ENCODE measurements around the gene RNU1-3. TPM values are rescaled to one million over a fixed set of nuclear protein-coding genes. Genes with fewer than 3 reads are reported as not detected.
"Not testable (repeated sequence)": the region's sequence is repeated elsewhere in the genome, so short reads cannot be mapped to it uniquely, and the experiment has no call there.

The RNU1-3 gene
- total RNA-seq, 2 donors from 2014 or later: under 0.01 TPM

- ATAC-seq (ENCODE audit: insufficient number of reproducible peaks, low FRiP score, low read depth); H3K27me3 ChIP-seq (replicated peaks; ENCODE audit: insufficient read depth); H3K27ac ChIP-seq; H3K36me3 ChIP-seq; H3K9me3 ChIP-seq; H3K4me3 ChIP-seq; DNase-seq (ENCODE audit: low spot score): not testable (repeated sequence)
- H3K4me1 ChIP-seq (ENCODE audit: control insufficient read depth in 1 of 2, low read depth in 2 of 2): peaks cover under 1 to 11% of the 10 kb centered on the region in 2 donors
Observed at GRCh38 chr1:16648756-16649155, 18.0 kb downstream of the RNU1-3 start.

DNA sequence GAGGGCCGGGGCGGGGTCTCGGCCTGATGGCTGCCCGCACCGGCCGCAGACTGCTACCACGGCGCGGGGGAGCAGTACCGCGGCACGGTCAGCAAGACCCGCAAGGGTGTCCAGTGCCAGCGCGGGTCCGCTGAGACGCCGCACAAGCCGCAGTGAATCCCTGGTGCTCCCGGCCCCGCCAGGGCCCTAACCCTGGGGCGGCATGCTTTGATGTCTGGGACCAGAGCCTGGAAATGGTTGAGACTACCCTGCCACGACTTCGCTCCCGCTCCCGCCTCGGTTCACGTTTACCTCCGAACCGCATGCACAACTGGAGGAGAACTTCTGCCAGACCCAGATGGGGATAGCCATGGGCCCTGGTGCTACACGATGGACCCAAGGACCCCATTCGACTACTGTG, 18.5 kb downstream of the RNU1-3 start:
- H3K4me1 ChIP-seq (ENCODE audit: control insufficient read depth in 1 of 2, low read depth in 2 of 2): peaks cover 5 to 16% of the 10 kb centered on the region in 2 donors
- H3K4me3 ChIP-seq; ATAC-seq (ENCODE audit: insufficient number of reproducible peaks, low FRiP score, low read depth); H3K36me3 ChIP-seq; H3K9me3 ChIP-seq; H3K27ac ChIP-seq; H3K27me3 ChIP-seq (replicated peaks; ENCODE audit: insufficient read depth); DNase-seq (ENCODE audit: low spot score): not testable (repeated sequence)

DNA sequence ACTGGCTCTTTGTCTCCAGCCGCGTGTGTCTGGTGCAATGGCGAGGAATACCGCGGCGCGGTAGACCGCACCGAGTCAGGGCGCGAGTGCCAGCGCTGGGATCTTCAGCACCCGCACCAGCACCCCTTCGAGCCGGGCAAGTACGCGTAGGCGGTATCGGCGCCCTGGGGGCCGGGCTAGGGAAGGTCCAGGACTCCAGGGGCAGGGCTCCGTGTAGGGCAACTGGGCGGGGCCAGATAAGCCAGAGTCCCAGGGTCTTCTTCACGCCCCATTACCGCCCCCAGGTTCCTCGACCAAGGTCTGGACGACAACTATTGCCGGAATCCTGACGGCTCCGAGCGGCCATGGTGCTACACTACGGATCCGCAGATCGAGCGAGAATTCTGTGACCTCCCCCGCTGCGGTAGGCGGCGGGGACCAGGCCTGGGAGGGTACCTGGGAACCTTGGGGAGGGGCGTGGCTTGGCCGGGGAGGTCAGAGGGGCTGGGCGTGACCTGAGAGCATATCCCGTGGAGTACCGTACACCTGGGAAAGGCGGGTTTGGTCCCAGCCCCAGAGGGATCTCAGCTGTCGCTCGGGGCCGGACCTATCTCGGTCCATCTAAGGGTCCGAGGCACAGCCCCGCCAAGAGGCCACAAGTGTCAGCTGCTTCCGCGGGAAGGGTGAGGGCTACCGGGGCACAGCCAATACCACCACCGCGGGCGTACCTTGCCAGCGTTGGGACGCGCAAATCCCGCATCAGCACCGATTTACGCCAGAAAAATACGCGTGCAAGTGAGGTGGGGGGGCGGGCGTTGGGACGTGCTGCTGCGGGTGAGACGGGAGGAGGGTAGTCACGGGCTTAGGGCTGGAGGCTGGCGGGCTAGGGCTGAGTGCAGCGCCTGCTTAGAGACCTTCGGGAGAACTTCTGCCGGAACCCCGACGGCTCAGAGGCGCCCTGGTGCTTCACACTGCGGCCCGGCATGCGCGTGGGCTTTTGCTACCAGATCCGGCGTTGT, 19.3 kb downstream of the RNU1-3 start:
- ATAC-seq (ENCODE audit: insufficient number of reproducible peaks, low FRiP score, low read depth); H3K9me3 ChIP-seq; H3K36me3 ChIP-seq; H3K27ac ChIP-seq; DNase-seq (ENCODE audit: low spot score); H3K4me3 ChIP-seq; H3K27me3 ChIP-seq (replicated peaks; ENCODE audit: insufficient read depth): not testable (repeated sequence)
- peaks cover 9 to 24% of the 10 kb centered on the region in 2 donors for H3K4me1 ChIP-seq (ENCODE audit: control insufficient read depth in 1 of 2, low read depth in 2 of 2)

- ATAC-seq (ENCODE audit: insufficient number of reproducible peaks, low FRiP score, low read depth); H3K4me3 ChIP-seq; H3K36me3 ChIP-seq; DNase-seq (ENCODE audit: low spot score); H3K27me3 ChIP-seq (replicated peaks; ENCODE audit: insufficient read depth); H3K27ac ChIP-seq; H3K9me3 ChIP-seq: not testable (repeated sequence)
- H3K4me1 ChIP-seq (ENCODE audit: control insufficient read depth in 1 of 2, low read depth in 2 of 2): peaks cover 9 to 30% of the 10 kb centered on the region in 2 donors
Observed at GRCh38 chr1:16646716-16647115, 20.0 kb downstream of the RNU1-3 start.

GRCh38 chr1:16646061-16646664, 20.6 kb downstream of the RNU1-3 start:
- not testable (repeated sequence) for DNase-seq (ENCODE audit: low spot score); ATAC-seq (ENCODE audit: insufficient number of reproducible peaks, low FRiP score, low read depth); H3K27ac ChIP-seq; H3K9me3 ChIP-seq; H3K4me3 ChIP-seq; H3K36me3 ChIP-seq; H3K27me3 ChIP-seq (replicated peaks; ENCODE audit: insufficient read depth)
- H3K4me1 ChIP-seq (ENCODE audit: control insufficient read depth in 1 of 2, low read depth in 2 of 2): peaks cover 9 to 30% of the 10 kb centered on the region in 2 donors

GRCh38 chr1:16645271-16646060, 21.3 kb downstream of the RNU1-3 start:
- H3K4me3 ChIP-seq: peak overlapping the region; percentile 86
- ATAC-seq (ENCODE audit: insufficient number of reproducible peaks, low FRiP score, low read depth); DNase-seq (ENCODE audit: low spot score); H3K36me3 ChIP-seq; H3K9me3 ChIP-seq; H3K27me3 ChIP-seq (replicated peaks; ENCODE audit: insufficient read depth): not testable (repeated sequence)
- H3K27ac ChIP-seq: peak overlapping the region in 1 of 2 donors; percentile 64
- H3K4me1 ChIP-seq (ENCODE audit: control insufficient read depth in 1 of 2, low read depth in 2 of 2): peaks cover 9 to 30% of the 10 kb centered on the region in 2 donors

DNA sequence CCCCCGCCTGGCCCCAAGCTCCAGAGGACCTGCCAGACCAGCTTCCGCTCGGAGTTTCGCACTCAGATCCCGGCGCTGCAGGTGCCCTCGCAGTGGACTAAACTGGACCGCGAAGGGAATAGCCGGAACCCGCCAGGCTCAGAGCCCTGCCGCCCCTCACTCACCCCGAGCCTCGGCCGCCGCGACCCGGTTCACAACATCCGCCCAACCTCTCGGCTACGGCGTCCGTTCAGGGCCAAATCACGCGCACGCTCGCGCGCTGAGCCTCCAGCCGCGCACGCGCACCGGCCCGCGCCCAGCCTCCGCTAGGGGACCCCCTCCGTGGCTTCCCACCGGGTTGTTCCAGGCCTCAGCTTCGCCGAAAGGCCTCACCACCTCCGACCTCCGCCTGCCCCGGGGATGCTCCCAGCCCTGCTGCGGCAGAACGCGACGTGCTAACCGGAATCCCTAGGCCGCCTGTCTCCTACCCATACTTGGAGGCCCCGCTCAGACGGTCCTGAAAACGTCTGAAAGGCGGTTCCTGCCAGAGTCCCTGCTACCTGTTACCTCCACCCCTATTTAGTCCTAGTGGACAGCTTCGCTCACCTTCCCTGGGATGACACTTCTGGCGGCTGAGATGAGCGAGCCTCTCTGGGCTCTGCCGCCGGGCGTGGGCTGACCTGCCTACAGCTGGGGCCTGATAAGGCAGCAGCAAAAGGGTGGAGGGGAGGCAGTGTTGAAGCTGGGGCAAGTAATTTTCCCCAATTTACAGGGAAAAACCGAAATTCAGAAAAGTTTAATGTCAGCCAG, 22.1 kb downstream of the RNU1-3 start:
- H3K27me3 ChIP-seq (replicated peaks; ENCODE audit: insufficient read depth): not testable (repeated sequence)
- peak; percentile 59 for TF ChIP-seq CTCF (IDR thresholded peaks at IDR 0.05)

More for the DNA sequence above, 22.1 kb downstream of the RNU1-3 start:
- Histone ChIP-seq H3K27ac (peak overlapping the region; percentile 58 to 64), H3K4me1 (ENCODE audit: control insufficient read depth in 1 of 2, low read depth in 2 of 2) (peaks cover 9 to 30% of the 10 kb centered on the region in 2 donors), H3K4me3 (peak overlapping the region; percentile 86)
- peak; percentile 83 for DNase-seq (ENCODE audit: low spot score)
- H3K36me3 ChIP-seq, H3K9me3 ChIP-seq: not testable (repeated sequence)
- peak; percentile 81 for ATAC-seq (ENCODE audit: insufficient number of reproducible peaks, low FRiP score, low read depth)

Data from thoracic aorta (tissue), 2 donors.